Neuron (in vitro differentiated cells): ENCODE measurements around the gene TFCP2L1.
"Not testable (repeated sequence)": the region's sequence is repeated elsewhere in the genome, so short reads cannot be mapped to it uniquely, and the experiment has no call there.

ENCODE experiments used
- H2AFZ ChIP-seq: one replicate; pipeline ENCODE4 v1.6.1; 2013; ENCODE audit warnings: low read depth, mild to moderate bottlenecking, inconsistent platforms, low read length, moderate library complexity
- H3K27me3 ChIP-seq: one replicate; pipeline ENCODE4 v1.6.1; 2013; ENCODE audit warnings: low read length; ENCODE audit not compliant: insufficient read depth
- H3K36me3 ChIP-seq: one replicate; pipeline ENCODE4 v1.6.1; 2013; ENCODE audit warnings: low read length; ENCODE audit not compliant: insufficient read depth
- H3K4me1 ChIP-seq: one replicate; pipeline ENCODE4 v1.6.1; 2013; ENCODE audit warnings: low read length; ENCODE audit not compliant: insufficient read depth
- H3K4me3 ChIP-seq: 2 replicates; pipeline ENCODE4 v1.5.1; 2013; ENCODE audit warnings: mild to moderate bottlenecking, low read length, moderate library complexity
- H3K9me3 ChIP-seq: one replicate; pipeline ENCODE4 v1.6.1; 2013; ENCODE audit warnings: low read length

The TFCP2L1 gene

GRCh38 chr2:121273116-121273515 is 11.9 kb downstream of the TFCP2L1 start:
- Histone ChIP-seq H3K27me3 (peaks cover 16% of the 10 kb centered on the region), H3K4me1 (no peaks in the 10 kb centered on the region), H3K36me3 (no peaks in the 10 kb centered on the region), H2AFZ (no peak overlapping the region), H3K9me3 (no peaks in the 10 kb centered on the region), H3K4me3 (no peak overlapping the region)

- Histone ChIP-seq H3K4me3 (no peak overlapping the region), H3K9me3 (no peaks in the 10 kb centered on the region), H2AFZ (no peak overlapping the region), H3K4me1 (no peaks in the 10 kb centered on the region), H3K27me3 (peaks cover 16% of the 10 kb centered on the region), H3K36me3 (no peaks in the 10 kb centered on the region)
Observed at GRCh38 chr2:121272596-121272995, 12.4 kb downstream of the TFCP2L1 start.

- H2AFZ ChIP-seq, H3K4me3 ChIP-seq, H3K36me3 ChIP-seq, H3K4me1 ChIP-seq, H3K9me3 ChIP-seq: not testable (repeated sequence)
- H3K27me3 ChIP-seq = peaks cover 18% of the 10 kb centered on the region
Observed at GRCh38 chr2:121269436-121269835, 15.6 kb downstream of the TFCP2L1 start.

- no peak overlapping the region for H3K4me3 ChIP-seq
- H3K4me1 ChIP-seq = no peaks in the 10 kb centered on the region
- H3K9me3 ChIP-seq = no peaks in the 10 kb centered on the region
- H3K36me3 ChIP-seq = no peaks in the 10 kb centered on the region
- peaks cover 4% of the 10 kb centered on the region for H3K27me3 ChIP-seq
- H2AFZ ChIP-seq = no peak overlapping the region
Observed at GRCh38 chr2:121266543-121267106, 18.4 kb downstream of the TFCP2L1 start.

- H3K36me3 ChIP-seq = no peaks in the 10 kb centered on the region
- no peaks in the 10 kb centered on the region for H3K4me1 ChIP-seq
- H3K4me3 ChIP-seq = no peak overlapping the region
- H3K27me3 ChIP-seq = peaks cover 2% of the 10 kb centered on the region
- no peak overlapping the region for H2AFZ ChIP-seq
- H3K9me3 ChIP-seq = no peaks in the 10 kb centered on the region
Observed at GRCh38 chr2:121263996-121264715, 20.8 kb downstream of the TFCP2L1 start.

GRCh38 chr2:121260370-121261154 is 24.4 kb downstream of the TFCP2L1 start:
- Histone ChIP-seq H2AFZ (no peak overlapping the region), H3K27me3 (no peaks in the 10 kb centered on the region), H3K36me3 (no peaks in the 10 kb centered on the region), H3K9me3 (no peaks in the 10 kb centered on the region), H3K4me1 (no peaks in the 10 kb centered on the region), H3K4me3 (no peak overlapping the region)

GRCh38 chr2:121258051-121258450 is 27.0 kb downstream of the TFCP2L1 start:
- Histone ChIP-seq H3K4me3 (no peak overlapping the region), H3K4me1 (no peaks in the 10 kb centered on the region), H2AFZ (no peak overlapping the region), H3K27me3 (peaks cover 2% of the 10 kb centered on the region), H3K36me3 (no peaks in the 10 kb centered on the region), H3K9me3 (no peaks in the 10 kb centered on the region)

GRCh38 chr2:121257480-121257840 is 27.5 kb downstream of the TFCP2L1 start:
- Histone ChIP-seq H3K4me1 (no peaks in the 10 kb centered on the region), H3K4me3 (no peak overlapping the region), H3K36me3 (no peaks in the 10 kb centered on the region), H3K9me3 (no peaks in the 10 kb centered on the region), H3K27me3 (peaks cover 2% of the 10 kb centered on the region), H2AFZ (no peak overlapping the region)

GRCh38 chr2:121256720-121257479 is 28.1 kb downstream of the TFCP2L1 start:
- H3K4me1 ChIP-seq = no peaks in the 10 kb centered on the region
- H3K4me3 ChIP-seq = no peak overlapping the region
- H3K9me3 ChIP-seq = no peaks in the 10 kb centered on the region
- H3K27me3 ChIP-seq = peaks cover 2% of the 10 kb centered on the region
- no peak overlapping the region for H2AFZ ChIP-seq
- no peaks in the 10 kb centered on the region for H3K36me3 ChIP-seq

GRCh38 chr2:121255358-121255757 is 29.6 kb downstream of the TFCP2L1 start:
- H3K4me1 ChIP-seq = no peaks in the 10 kb centered on the region
- H3K4me3 ChIP-seq = no peak overlapping the region
- H3K9me3 ChIP-seq = no peaks in the 10 kb centered on the region
- no peaks in the 10 kb centered on the region for H3K36me3 ChIP-seq
- H3K27me3 ChIP-seq = peaks cover 2% of the 10 kb centered on the region
- H2AFZ ChIP-seq = no peak overlapping the region

- Histone ChIP-seq H3K4me1 (no peaks in the 10 kb centered on the region), H3K27me3 (peaks cover 2% of the 10 kb centered on the region), H2AFZ (no peak overlapping the region), H3K36me3 (no peaks in the 10 kb centered on the region), H3K9me3 (no peaks in the 10 kb centered on the region), H3K4me3 (no peak overlapping the region)
Observed at GRCh38 chr2:121254748-121255147, 30.3 kb downstream of the TFCP2L1 start.

GRCh38 chr2:121253674-121254240 is 31.2 kb downstream of the TFCP2L1 start:
- H3K27me3 ChIP-seq = peaks cover 3% of the 10 kb centered on the region
- H2AFZ ChIP-seq = no peak overlapping the region
- no peak overlapping the region for H3K4me3 ChIP-seq
- H3K9me3 ChIP-seq = no peaks in the 10 kb centered on the region
- H3K36me3 ChIP-seq = no peaks in the 10 kb centered on the region
- no peaks in the 10 kb centered on the region for H3K4me1 ChIP-seq
